ENCODE measurements around the gene CDK16.
"Not testable (repeated sequence)": the region's sequence is repeated elsewhere in the genome, so short reads cannot be mapped to it uniquely, and the experiment has no call there.

CDK16 gene

GRCh38 chrX:47243351-47243750 is 24.9 kb downstream of the CDK16 start:
- Mint-ChIP-seq H3K4me1 (no peaks in the 10 kb centered on the region), H3K36me3 (no peaks in the 10 kb centered on the region), H3K27me3 (no peaks in the 10 kb centered on the region), H3K27ac (no peak overlapping the region), H3K9me3 (no peaks in the 10 kb centered on the region), H3K4me3 (no peak overlapping the region)

- Mint-ChIP-seq H3K9me3 (no peaks in the 10 kb centered on the region), H3K4me3 (no peak overlapping the region), H3K36me3 (no peaks in the 10 kb centered on the region), H3K27ac (no peak overlapping the region), H3K27me3 (no peaks in the 10 kb centered on the region), H3K4me1 (no peaks in the 10 kb centered on the region)
Measured at GRCh38 chrX:47244676-47245075, 26.2 kb downstream of the CDK16 start.

- no peak overlapping the region for H3K27ac Mint-ChIP-seq
- H3K36me3 Mint-ChIP-seq: no peaks in the 10 kb centered on the region
- no peaks in the 10 kb centered on the region for H3K9me3 Mint-ChIP-seq
- H3K27me3 Mint-ChIP-seq: no peaks in the 10 kb centered on the region
- no peak overlapping the region for H3K4me3 Mint-ChIP-seq
- H3K4me1 Mint-ChIP-seq: no peaks in the 10 kb centered on the region
Measured at GRCh38 chrX:47245156-47245555, 26.7 kb downstream of the CDK16 start.

GRCh38 chrX:47247206-47247998 is 28.9 kb downstream of the CDK16 start:
- H3K9me3 Mint-ChIP-seq: no peaks in the 10 kb centered on the region
- peak overlapping the region; percentile 8 for H3K27ac Mint-ChIP-seq
- H3K4me3 Mint-ChIP-seq: no peak overlapping the region
- H3K27me3 Mint-ChIP-seq: no peaks in the 10 kb centered on the region
- no peaks in the 10 kb centered on the region for H3K4me1 Mint-ChIP-seq
- no peaks in the 10 kb centered on the region for H3K36me3 Mint-ChIP-seq

GRCh38 chrX:47247999-47248320 is 29.5 kb downstream of the CDK16 start:
- H3K27me3 Mint-ChIP-seq: no peaks in the 10 kb centered on the region
- H3K27ac Mint-ChIP-seq: no peak overlapping the region
- H3K9me3 Mint-ChIP-seq: no peaks in the 10 kb centered on the region
- H3K4me1 Mint-ChIP-seq: no peaks in the 10 kb centered on the region
- H3K4me3 Mint-ChIP-seq: no peak overlapping the region
- no peaks in the 10 kb centered on the region for H3K36me3 Mint-ChIP-seq

- H3K9me3 Mint-ChIP-seq: no peaks in the 10 kb centered on the region
- H3K36me3 Mint-ChIP-seq: no peaks in the 10 kb centered on the region
- no peak overlapping the region for H3K27ac Mint-ChIP-seq
- no peak overlapping the region for H3K4me3 Mint-ChIP-seq
- no peaks in the 10 kb centered on the region for H3K4me1 Mint-ChIP-seq
- no peaks in the 10 kb centered on the region for H3K27me3 Mint-ChIP-seq
Measured at GRCh38 chrX:47248576-47248975, 30.1 kb downstream of the CDK16 start.

GRCh38 chrX:47250017-47250347 is 31.5 kb downstream of the CDK16 start:
- no peaks in the 10 kb centered on the region for H3K27me3 Mint-ChIP-seq
- H3K27ac Mint-ChIP-seq: no peak overlapping the region
- H3K9me3 Mint-ChIP-seq: no peaks in the 10 kb centered on the region
- no peak overlapping the region for H3K4me3 Mint-ChIP-seq
- no peaks in the 10 kb centered on the region for H3K4me1 Mint-ChIP-seq
- H3K36me3 Mint-ChIP-seq: no peaks in the 10 kb centered on the region

- not testable (repeated sequence) for H3K4me1 Mint-ChIP-seq, H3K27ac Mint-ChIP-seq, H3K27me3 Mint-ChIP-seq, H3K4me3 Mint-ChIP-seq, H3K36me3 Mint-ChIP-seq, H3K9me3 Mint-ChIP-seq
Measured at GRCh38 chrX:47257620-47258019, 39.1 kb downstream of the CDK16 start.

GRCh38 chrX:47264483-47265173 is 46.1 kb downstream of the CDK16 start:
- Mint-ChIP-seq H3K27ac (no peak overlapping the region), H3K4me3 (no peak overlapping the region), H3K4me1 (peaks cover 4% of the 10 kb centered on the region), H3K36me3 (no peaks in the 10 kb centered on the region), H3K27me3 (no peaks in the 10 kb centered on the region), H3K9me3 (no peaks in the 10 kb centered on the region)

- Mint-ChIP-seq H3K27ac (no peak overlapping the region), H3K4me3 (no peak overlapping the region), H3K36me3 (no peaks in the 10 kb centered on the region), H3K27me3 (no peaks in the 10 kb centered on the region), H3K9me3 (no peaks in the 10 kb centered on the region), H3K4me1 (peaks cover 4% of the 10 kb centered on the region)
Measured at GRCh38 chrX:47266643-47267042, 48.2 kb downstream of the CDK16 start.

GRCh38 chrX:47272013-47272408 is 53.5 kb downstream of the CDK16 start:
- Mint-ChIP-seq H3K27ac (no peak overlapping the region), H3K27me3 (no peaks in the 10 kb centered on the region), H3K4me1 (no peaks in the 10 kb centered on the region), H3K9me3 (no peaks in the 10 kb centered on the region), H3K36me3 (no peaks in the 10 kb centered on the region), H3K4me3 (no peak overlapping the region)

GRCh38 chrX:47273011-47273730 is 54.7 kb downstream of the CDK16 start:
- Mint-ChIP-seq H3K36me3 (no peaks in the 10 kb centered on the region), H3K4me1 (no peaks in the 10 kb centered on the region), H3K27ac (no peak overlapping the region), H3K9me3 (no peaks in the 10 kb centered on the region), H3K27me3 (no peaks in the 10 kb centered on the region), H3K4me3 (no peak overlapping the region)

- H3K4me3 Mint-ChIP-seq: no peak overlapping the region
- H3K4me1 Mint-ChIP-seq: no peaks in the 10 kb centered on the region
- H3K9me3 Mint-ChIP-seq: no peaks in the 10 kb centered on the region
- no peaks in the 10 kb centered on the region for H3K36me3 Mint-ChIP-seq
- no peak overlapping the region for H3K27ac Mint-ChIP-seq
- no peaks in the 10 kb centered on the region for H3K27me3 Mint-ChIP-seq
Measured at GRCh38 chrX:47278691-47279090, 60.2 kb downstream of the CDK16 start.

All from activated naive CD4-positive, alpha-beta T cell treated with anti-CD3 and anti-CD28 coated beads, Interleukin-2, amount 50 U/mL, for 24 hours (primary cell).